ENCODE measurements around the gene USPL1.

Gene USPL1

DNA sequence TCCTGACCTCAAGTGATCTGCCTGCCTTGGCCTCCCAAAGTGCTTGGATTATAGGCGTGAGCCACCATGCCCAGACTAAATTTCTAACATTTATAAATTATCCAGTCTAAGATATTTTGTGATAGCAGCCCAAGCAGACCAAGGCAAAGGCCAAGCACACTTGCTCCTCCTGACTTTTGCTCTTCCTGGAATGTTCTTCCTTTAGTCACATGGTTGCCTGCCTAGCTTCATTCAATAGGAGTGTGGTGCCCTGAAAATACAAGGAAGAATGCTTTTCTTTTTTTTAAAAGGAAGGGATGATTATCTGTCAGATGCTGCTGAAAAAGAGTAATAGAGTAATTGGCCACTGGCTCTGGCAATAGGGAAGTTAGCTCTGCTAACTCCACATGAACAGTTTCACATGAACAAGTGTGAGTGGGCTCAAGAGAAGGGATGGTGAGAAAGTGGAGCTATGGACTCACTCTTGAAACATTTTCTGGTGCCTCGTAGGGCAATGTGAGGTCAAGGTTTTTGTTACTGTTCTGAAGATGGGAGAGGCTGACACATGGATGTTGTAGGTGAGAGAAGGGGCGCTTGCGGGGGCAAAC lies 47.1 kb downstream of the USPL1 start:
- no peak for DNase-seq

DNA sequence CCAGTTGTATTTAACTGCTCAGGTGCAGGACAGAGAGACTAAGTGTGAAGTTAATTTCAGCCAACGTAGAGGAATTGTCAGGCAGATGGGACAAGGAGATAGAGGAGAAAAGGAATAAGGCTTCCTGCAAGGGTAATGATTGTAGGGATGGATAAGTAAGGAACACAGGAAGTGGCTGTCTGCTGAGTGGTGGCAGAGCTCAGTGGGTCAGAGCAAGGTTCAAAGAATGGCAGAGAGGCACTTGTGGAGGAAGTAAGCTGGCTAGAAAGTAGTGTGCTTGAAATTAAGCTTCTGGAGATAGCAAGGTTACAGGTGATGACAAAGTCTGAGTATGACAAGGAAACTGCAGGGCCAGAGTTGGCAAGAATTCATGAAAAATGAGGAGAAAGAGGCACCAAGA lies 47.9 kb downstream of the USPL1 start:
- DNase-seq = no peak

DNA sequence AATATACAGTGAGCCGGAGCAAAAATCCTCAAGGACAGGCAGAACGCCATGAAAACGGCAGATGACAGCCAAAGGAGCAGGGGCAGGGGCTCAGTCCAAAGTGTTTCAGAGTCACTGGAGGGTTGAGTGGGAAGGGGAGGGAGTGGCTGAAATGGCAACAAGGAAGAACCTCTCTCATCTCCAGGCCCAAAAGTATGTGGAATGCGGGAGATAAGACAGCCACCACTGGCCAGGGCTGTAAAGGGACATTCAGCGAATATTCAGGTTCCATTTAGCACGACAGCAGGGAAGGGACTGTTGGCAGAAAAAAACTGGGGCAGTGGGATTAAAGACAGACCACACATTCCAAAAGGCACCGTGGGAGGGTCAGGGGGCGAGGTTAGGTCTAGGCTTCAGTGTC lies 48.4 kb downstream of the USPL1 start:
- no peak for DNase-seq

DNA sequence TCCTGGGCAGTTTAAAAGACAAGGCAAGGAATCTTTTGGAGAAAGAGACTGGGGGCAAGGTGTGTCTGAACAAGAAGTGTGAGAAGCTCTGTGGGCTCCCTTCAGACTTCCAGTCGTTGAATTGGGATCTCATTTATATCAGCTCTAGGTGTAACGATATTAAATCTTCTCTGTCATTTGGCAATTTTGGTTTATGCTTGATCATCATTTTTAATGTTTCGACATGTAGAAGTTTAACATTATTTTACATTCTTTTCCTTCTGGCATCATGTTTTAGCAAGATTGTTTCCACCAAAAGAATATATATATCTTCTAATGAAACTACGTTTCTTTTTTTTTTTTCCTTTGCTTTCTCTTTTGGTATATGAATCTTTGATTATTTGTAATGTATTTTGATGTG lies 49.3 kb downstream of the USPL1 start:
- no peak for DNase-seq

DNA sequence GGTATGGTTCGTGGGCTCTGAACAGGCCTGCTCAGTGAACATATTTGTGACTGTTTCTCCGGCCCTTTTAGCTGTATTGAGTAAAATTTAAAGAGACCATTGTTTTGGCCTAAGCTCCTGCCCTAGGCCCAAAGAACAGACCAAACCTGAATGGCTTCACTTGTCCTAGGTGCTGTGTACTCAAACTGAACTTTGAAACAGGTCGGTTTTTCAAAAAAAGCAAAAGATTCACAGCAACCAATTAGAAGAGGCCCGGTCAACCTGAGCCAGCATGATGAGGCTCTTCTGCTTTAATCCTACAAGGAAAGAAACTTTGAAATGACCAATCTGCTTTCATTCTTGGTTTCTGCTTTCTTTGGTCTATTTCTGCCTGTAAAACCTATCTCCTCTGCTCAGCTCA lies 50.6 kb downstream of the USPL1 start:
- DNase-seq = no peak

DNA sequence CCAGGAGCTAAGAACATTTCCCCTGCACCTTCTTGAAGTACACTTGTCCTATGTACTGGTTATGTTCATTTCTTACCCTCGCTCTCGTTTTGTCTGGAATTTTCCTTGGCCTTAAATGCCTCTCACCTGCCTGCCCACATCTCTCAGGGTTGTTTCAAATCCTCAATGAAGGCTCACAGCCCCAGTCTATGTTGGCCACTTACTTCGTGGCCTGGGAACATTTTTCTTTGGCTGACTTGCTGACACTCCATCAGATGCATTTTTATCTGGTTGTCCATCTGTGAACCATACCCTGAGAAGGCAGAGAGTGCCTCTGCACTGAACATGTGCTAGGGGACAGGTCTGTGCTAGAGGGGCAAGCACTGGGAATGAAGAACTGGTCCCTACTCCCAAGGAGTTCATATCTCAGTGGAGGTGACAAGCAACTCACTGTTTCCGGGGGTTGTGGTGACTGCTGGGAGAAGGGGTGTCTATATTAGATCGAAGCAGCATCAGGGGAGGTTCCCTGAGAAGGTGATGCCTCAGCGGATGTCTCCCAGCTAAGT lies 53.6 kb downstream of the USPL1 start:
- DNase-seq = no peak

DNA sequence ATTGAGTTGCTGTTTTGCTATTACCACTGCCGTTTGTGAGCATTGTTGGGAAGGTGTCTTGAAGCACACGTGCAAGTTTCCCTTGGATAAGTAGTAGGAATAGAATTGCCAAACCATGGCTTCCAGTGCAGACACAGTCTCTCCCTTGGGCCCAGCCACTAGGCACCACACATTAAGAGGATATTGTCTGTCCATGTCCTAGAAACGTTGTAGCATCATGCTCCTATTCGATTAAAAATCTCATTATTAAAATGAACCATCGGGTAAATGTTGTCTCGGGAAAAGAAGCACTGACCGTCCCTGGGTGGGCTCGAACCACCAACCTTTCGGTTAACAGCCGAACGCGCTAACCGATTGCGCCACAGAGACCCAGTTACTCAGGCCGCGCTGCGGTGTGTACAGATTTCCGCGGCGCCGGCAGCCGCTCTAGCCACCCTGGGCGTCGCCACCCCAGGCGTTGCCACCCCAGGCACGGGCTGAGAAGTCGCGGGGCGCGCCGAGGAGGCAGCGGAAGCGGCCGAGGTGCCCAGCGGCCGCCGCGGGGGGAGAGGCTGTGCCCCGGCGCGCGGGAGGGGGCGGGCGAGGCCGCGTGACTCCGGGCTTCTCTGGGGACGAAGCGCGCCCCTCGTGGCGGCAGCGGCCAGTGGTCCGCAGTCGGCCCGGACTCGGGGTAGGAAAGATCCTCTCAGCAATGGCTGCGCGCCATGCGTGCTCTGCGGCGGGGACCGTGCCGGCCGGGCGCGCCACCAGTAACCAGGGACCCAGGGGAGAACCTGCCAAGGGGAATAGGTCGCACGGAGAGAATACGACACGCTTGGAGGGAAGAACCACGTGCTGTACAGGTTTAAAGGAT lies 56.2 kb downstream of the USPL1 start:
- peak; percentile 97 to 98 for DNase-seq

DNA sequence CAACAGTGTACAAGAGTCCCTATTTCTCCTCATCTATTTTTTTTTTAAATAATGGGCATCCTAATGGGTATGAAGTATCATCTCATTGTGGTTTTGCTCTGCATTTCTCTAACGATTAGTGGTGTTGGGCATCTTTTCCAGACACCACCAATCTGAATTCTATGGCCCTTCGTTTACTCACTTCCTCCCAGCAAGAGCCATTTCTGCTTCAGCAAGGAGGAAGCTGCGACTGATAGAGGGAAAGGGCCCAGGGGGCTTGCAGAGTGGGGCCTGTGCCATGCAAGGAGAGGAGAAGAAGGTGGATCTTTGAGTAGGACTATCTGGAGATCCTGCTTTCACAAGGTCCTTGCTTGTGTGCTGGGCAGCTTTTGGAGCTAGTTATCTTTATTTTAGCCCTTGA lies 58.0 kb downstream of the USPL1 start:
- no peak for DNase-seq

DNA sequence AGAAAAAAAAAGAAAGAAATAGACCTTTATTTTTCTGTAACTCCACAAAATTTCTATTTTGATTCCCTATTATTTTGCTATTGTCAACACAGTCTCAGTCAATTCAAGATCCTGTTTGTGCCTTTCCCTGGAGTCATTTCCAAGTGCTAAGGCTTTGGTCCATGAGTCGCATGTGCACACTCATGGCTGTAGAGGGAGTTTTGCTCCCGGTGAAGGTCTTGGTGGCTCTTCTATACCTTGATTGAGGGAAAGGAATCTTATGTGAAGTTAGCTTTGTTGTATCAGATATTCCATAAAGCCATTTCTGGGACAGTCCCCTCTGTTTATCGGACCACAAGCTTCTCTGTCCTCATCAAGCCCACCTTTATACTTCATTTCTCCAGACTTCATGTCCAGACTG lies 59.0 kb downstream of the USPL1 start:
- peak; percentile 47 to 73 for DNase-seq

DNA sequence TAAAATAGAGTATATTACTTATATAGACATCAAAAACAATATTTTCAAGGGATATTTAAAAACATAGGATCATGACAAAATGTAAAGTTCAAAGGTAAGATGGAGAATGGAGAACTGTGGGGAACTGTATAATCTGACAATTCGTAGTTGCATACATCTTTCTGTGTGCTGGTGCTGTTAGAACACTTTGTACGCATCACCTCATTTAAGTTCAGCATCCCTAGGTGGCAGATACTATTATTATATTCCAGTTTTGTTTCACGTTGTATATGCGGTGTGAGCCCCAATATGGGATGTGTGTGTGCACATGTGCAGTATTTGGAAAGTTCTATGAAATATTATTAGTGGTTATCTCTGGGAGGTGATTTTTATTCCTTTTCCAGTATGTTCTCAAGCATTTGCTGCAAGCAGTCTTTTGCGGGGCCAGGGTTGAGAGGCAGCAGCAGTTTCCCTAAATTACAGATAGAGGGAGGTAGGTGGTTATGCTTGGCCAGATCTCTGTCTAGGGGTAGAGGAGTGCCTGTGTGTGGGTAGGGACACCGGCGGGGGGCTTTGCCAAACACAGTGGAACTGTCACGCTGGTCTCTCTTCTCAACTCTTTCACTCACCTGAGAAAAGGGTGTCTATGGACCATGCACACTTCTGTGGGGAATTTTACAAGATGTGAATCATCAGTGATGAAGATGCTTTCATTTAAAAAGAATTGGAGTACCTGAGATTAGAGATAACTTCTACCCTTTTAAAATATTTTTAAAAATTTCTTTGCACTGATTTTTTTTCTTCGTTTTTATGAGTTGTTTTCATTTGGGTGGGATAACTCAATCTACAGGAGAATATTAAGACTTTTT lies 62.0 kb downstream of the USPL1 start:
- peak; percentile 72 to 81 for DNase-seq

DNA sequence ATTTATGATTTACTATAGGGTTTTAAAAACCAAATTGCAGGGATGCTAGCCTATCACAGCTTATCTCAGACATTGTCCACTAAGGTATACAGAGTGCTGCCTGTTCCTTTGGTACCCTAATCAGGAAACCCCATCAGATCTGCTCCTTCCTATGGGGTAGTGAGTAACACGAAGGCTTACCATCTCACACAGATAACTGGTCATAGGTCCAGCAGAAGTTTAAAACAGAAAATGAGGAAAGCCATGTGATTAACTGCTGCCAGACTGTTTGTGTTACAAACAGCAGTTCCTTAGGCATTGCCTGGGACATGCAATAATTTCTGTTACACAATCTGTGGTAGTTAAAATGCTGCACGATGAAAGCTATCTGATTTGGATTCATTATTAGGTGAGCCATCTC lies 64.1 kb downstream of the USPL1 start:
- DNase-seq = no peak

DNA sequence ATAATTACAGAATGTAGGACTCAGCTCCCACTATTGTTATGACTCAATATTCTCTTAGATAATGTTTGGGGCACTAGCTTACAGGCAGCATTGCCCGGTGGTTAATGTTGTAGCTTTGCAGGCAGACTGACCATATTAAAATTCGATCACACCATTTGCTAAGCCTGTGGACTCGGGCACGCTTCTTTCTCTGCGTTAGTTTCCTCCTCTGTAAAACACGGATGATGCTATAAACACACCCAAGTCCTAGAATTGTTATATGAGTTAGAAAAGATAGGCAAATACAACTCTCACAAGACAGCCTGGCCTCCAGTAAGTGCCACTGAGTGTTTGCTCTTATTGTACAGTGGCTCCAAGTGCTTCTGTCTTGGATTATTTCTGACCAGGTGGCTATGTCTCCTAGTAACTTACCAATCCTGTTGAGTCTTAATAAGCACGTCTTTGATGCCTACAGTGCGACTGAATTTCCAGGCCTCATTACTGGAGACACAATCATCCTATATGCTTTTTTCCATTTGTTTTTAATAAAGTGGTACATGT lies 67.7 kb downstream of the USPL1 start:
- DNase-seq = peak; percentile 62 to 90

DNA sequence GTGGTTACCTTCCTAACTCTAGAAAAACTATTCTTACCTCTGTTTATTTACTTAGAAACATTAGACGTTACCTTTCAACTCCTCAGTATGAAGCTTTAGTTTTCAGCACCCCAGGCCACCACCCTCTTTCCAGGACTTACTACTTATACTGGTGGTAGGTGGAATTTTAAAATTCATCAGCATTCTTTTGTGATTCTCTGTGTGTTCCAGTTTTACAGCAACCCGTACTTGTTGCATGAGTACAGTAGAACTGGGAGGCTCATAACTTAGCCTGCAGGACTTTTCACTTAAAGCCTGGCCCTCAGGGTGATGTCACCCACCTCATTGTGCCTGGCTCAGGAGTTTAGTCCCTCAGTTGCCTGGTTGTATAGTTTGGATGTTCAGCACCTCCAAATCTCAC lies 68.3 kb downstream of the USPL1 start:
- no peak for DNase-seq

DNA sequence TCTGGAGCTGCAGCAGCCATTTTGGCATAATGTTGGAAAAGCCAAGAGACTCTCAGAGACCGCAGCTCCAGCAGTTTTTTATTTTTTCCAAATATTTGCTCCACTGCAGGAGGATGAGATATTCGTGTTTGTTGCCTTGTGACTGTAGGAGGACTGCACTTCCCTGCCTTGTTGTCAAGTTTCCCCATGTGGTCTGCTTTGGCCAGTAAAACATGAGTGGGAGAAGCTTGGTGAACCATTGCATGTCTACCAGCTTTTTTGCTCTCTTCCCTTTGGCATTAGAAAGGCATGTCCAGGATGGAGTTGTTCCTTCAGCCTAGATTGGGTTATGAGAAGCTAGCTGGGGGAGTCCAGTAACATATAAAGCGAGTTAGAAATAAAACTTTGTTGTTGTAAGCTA lies 69.9 kb downstream of the USPL1 start:
- no peak for DNase-seq

DNA sequence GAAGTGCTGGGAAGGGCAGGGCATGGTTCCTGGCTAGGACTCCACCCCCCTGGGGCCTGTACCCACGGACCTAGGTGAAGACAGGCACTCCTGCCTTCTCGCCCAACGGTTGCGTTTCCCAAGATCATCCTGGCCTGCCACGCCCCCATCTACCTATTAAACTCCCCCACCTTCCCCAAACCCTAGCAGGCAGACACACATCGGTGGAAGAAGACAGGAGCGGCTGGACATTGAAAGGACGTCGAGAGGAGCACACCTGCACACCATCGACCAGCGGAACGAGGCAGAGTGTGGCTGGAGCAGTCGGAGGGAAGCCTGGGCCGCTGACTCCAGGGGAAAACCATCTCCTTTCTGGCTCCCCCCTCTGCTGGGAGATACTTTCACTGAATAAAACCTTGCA lies 72.0 kb downstream of the USPL1 start:
- DNase-seq = no peak

DNA sequence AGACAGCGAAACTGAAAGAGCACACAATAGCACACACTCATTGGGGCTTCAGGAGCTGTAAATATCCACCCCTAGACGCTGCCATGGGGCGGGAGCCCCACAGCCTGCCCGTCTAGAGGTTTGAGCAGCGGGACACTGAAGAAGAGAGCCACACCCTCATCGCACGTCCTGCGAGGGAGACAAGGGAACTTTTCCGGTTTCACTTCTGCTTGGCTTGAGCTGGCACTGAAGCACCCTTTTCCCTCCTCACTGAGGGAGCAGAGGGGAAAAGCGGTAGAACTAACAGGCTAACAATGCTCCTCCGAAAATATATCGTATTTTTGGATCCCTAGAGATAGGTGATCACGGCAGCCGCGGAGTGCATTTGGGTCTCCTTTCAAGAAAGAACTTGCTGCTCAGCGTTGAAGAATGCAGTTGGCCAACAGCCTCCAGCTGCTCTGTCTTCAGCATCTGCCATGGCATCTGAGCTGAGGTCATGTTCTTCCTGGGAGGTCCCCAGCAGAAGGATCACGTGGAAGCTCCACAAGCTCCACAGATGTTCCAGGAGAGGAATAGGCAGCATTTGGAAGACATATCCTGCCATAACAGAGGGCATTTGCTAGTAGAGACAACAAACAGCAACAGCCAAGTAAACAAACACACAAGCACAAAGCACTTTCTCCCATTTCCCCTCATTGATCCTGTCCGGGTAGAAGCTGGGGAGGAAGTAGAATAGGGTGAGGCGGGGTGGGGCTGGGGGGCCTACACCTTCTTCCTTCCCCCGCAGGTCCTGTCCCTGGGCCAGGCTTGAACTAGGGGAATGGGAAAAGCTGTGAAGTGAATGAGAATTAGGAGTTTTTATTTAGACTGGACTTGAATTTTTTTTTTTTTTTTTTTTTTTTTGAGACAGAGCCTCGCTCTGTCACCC lies 72.8 kb downstream of the USPL1 start:
- DNase-seq = peak in 1 of 2 experiments; percentile 34

DNA sequence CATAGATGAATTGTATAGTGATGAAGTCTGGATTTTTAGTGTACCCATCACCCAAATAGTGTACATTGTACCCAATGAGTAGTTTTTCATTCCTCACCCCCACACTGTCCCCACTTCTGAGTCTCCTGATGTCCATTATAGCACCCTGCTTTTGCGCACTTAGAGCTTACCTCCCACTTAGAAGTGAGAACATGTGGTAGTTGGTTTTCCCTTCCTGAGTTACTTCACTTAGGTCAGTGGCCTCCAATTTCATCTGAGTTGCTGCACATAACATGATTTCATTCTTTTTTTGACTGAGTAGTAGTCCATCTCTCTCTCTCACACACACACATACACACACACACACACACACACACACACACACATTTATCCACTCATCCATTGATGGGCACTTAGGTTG lies 74.4 kb downstream of the USPL1 start:
- DNase-seq = no peak

DNA sequence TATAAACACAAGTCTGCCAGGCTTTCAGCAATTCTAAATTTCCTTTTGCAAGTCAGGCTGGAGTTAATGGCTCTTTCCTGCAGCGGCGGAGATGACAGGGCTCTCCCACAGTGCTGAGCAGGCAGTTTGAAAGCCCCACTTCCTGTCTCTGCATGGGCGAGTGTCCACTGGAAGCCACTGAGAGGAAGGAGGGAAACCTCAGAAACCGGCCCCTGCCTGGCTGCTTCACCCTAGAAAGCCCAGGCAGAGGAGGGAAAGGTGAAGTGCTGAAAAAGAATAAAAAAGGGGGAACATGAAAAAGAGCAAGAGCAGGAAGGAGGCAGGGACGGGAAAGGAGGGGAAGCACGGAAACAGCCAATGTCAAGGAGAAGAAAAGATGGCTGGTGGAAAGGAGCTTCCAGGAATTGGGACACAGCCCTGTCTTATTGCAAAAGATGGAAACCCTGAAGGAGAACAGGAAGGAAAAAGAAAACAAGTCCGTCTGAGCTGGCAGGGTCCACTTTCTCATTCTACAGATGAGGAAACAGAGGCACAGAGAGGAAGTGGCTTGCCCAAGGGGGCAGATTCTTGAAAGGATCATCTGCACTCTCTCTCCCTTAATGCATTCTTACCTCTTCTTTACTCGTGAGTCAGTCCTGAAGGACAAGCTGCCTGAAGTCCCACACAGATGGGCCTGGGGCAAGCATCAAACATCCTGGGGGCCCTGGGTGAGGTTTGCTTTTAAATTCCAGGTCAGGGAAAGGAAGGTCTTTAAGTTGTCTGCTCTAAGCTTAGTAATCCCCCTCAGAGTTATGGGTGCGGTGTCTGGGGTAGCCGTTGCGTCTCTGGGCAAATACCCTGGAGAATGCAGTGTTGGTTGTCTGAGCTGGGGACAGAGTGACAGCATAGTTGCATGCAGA lies 78.8 kb downstream of the USPL1 start:
- no peak for DNase-seq

DNA sequence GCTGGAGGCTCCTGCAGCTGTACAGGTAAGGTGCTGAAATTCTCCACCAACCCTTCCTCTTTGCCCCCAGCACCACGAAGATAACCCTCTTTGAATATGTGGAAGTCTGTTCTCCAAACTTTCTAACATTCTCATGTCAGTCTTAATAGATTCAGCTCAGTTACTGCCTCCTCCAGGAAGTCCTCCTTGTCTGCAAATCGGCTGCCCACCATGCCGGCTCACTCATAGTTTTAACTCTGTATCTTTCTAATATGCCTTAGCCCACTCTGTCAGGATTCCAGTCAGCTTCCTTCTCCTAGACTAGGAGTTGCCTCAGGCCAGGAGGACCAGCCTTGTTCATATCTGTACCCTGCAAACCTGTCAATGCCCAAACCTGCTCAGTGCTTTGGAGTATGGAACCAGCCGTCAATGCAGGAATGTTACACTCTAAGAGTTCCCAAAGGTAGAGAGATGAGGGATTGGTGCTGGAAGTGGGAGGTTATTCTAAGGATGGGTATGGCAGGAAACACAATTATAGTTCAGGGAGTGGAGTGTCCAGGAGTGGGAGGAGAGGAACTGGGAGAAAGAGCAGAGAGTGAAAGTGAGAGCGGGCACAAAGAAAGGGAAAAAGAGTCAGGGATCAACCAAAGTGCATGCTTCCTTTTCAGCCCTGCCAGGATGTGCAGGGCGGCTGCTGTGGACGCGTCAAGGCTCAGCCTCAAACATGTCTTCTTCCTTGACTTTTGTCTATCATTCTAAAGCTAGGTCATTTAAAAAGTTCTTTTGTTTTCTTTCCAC lies 79.6 kb downstream of the USPL1 start:
- DNase-seq = no peak

DNA sequence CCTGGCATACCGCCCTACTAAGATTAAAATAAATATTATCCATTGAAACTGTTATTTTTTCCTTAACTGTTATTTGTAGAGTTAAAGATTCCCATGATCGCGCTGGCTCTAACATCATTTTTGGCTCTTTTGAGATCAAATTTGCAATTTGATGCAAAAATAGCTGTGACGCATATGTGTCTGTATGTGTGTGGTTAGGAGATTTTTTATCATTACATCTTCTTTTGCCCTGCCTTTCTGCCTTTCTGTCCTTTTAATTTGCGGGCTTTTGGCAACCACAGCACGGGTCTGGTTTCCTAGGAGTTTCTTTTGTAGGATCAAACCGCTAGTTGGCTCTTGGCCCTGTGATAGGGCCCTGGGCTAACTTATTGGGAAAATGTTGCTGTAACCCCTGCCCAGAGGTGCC lies 80.3 kb downstream of the USPL1 start:
- DNase-seq = no peak
